Type B pancreatic cell (in vitro differentiated cells): Measurements from ENCODE around the gene DPP6. TPM values are rescaled to one million over a fixed set of nuclear protein-coding genes. Genes with fewer than 3 reads are reported as not detected.

Experiments used
- DNase-seq: peaks from one replicate; pipeline ENCODE4 v3.0.0; 2021; ENCODE audit warnings: mixed read lengths; ENCODE audit not compliant: unreplicated experiment; ENCODE audit errors: extremely low spot score
- H3K27ac Mint-ChIP-seq: 2 replicates; pipeline ENCODE4 v1.8.0; 2021; ENCODE audit warnings: mild to moderate bottlenecking, mixed read lengths
- H3K27me3 Mint-ChIP-seq: 2 replicates; pipeline ENCODE4 v1.8.0; 2021; ENCODE audit warnings: mixed read lengths
- H3K36me3 Mint-ChIP-seq: 2 replicates; pipeline ENCODE4 v1.8.0; 2021; ENCODE audit warnings: mixed read lengths
- H3K4me1 Mint-ChIP-seq: one replicate; pipeline ENCODE4 v1.8.0; 2021; ENCODE audit warnings: mixed read lengths; ENCODE audit not compliant: unreplicated experiment
- H3K4me3 Mint-ChIP-seq: 2 replicates; pipeline ENCODE4 v1.8.0; 2021; ENCODE audit warnings: mild to moderate bottlenecking, mixed read lengths
- H3K9me3 Mint-ChIP-seq: 2 replicates; pipeline ENCODE4 v1.8.0; 2021; ENCODE audit warnings: mixed read lengths
- CTCF ChIP-seq: fragments of 200-600 bp; sonication (generic); conservative IDR thresholded peaks from 2 replicates; pipeline ENCODE4 v1.5.0; 2021; ENCODE audit warnings: antibody characterized with exemption, mild to moderate bottlenecking
- total RNA-seq: library from RNA; stranded (reverse); gene quantifications from 2 replicates; pipeline ENCODE4 v1.2.1, GENCODE V29; 2021; ENCODE audit warnings: low replicate concordance

Gene DPP6
- total RNA-seq, 1 donor from 2014 or later: 4.1 TPM

GRCh38 chr7:154750353-154750801, 698.2 kb downstream of the DPP6 start:
- H3K27ac Mint-ChIP-seq: no peak overlapping the region
- no peaks in the 10 kb centered on the region for H3K36me3 Mint-ChIP-seq
- no peak overlapping the region for H3K4me3 Mint-ChIP-seq
- TF ChIP-seq CTCF: no peak
- no peaks in the 10 kb centered on the region for H3K9me3 Mint-ChIP-seq
- DNase-seq: no peak
- H3K4me1 Mint-ChIP-seq: no peaks in the 10 kb centered on the region
- peaks cover 11% of the 10 kb centered on the region for H3K27me3 Mint-ChIP-seq

GRCh38 chr7:154753226-154753625, 701.0 kb downstream of the DPP6 start:
- no peak for DNase-seq
- no peak overlapping the region for H3K4me3 Mint-ChIP-seq
- no peaks in the 10 kb centered on the region for H3K4me1 Mint-ChIP-seq
- TF ChIP-seq CTCF: no peak
- H3K27ac Mint-ChIP-seq: no peak overlapping the region
- H3K27me3 Mint-ChIP-seq: peaks cover 3% of the 10 kb centered on the region
- H3K36me3 Mint-ChIP-seq: no peaks in the 10 kb centered on the region
- no peaks in the 10 kb centered on the region for H3K9me3 Mint-ChIP-seq

GRCh38 chr7:154757756-154758155, 705.6 kb downstream of the DPP6 start:
- no peaks in the 10 kb centered on the region for H3K27me3 Mint-ChIP-seq
- H3K9me3 Mint-ChIP-seq: no peaks in the 10 kb centered on the region
- no peaks in the 10 kb centered on the region for H3K36me3 Mint-ChIP-seq
- H3K27ac Mint-ChIP-seq: no peak overlapping the region
- DNase-seq: no peak
- no peak for TF ChIP-seq CTCF
- no peak overlapping the region for H3K4me3 Mint-ChIP-seq
- no peaks in the 10 kb centered on the region for H3K4me1 Mint-ChIP-seq

GRCh38 chr7:154759989-154760388, 707.8 kb downstream of the DPP6 start:
- no peak for TF ChIP-seq CTCF
- Mint-ChIP-seq H3K9me3 (no peaks in the 10 kb centered on the region), H3K4me1 (no peaks in the 10 kb centered on the region), H3K36me3 (no peaks in the 10 kb centered on the region), H3K27ac (no peak overlapping the region), H3K27me3 (peaks cover 5% of the 10 kb centered on the region), H3K4me3 (no peak overlapping the region)
- no peak for DNase-seq

- TF ChIP-seq CTCF: no peak
- H3K9me3 Mint-ChIP-seq: no peaks in the 10 kb centered on the region
- no peak for DNase-seq
- no peak overlapping the region for H3K4me3 Mint-ChIP-seq
- peaks cover 13% of the 10 kb centered on the region for H3K27me3 Mint-ChIP-seq
- H3K4me1 Mint-ChIP-seq: no peaks in the 10 kb centered on the region
- no peak overlapping the region for H3K27ac Mint-ChIP-seq
- no peaks in the 10 kb centered on the region for H3K36me3 Mint-ChIP-seq
Observed at GRCh38 chr7:154765118-154765517, 712.9 kb downstream of the DPP6 start.

- no peaks in the 10 kb centered on the region for H3K9me3 Mint-ChIP-seq
- H3K36me3 Mint-ChIP-seq: no peaks in the 10 kb centered on the region
- H3K27ac Mint-ChIP-seq: no peak overlapping the region
- no peak overlapping the region for H3K4me3 Mint-ChIP-seq
- no peak for TF ChIP-seq CTCF
- H3K27me3 Mint-ChIP-seq: peaks cover 13% of the 10 kb centered on the region
- no peak for DNase-seq
- H3K4me1 Mint-ChIP-seq: no peaks in the 10 kb centered on the region
Observed at GRCh38 chr7:154767142-154767541, 714.9 kb downstream of the DPP6 start.
